ENCODE results near the gene KCNE3.

The KCNE3 gene

GRCh38 chr11:74480688-74481417 lies 13.5 kb upstream of the KCNE3 start:
- no peak for DNase-seq (ENCODE audit: insufficient read length, low spot score)
- no peak for FAIRE-seq
- TF ChIP-seq CTCF (IDR thresholded peaks at IDR 0.05; ENCODE audit: insufficient read depth, missing control alignments) = no peak

GRCh38 chr11:74479732-74480123 lies 12.4 kb upstream of the KCNE3 start:
- FAIRE-seq = no peak
- TF ChIP-seq CTCF (IDR thresholded peaks at IDR 0.05; ENCODE audit: insufficient read depth, missing control alignments) = no peak
- DNase-seq (ENCODE audit: insufficient read length, low spot score) = no peak

- DNase-seq (ENCODE audit: insufficient read length, low spot score) (no peak), FAIRE-seq (no peak)
Observed at GRCh38 chr11:74478877-74479731, 11.8 kb upstream of the KCNE3 start.

GRCh38 chr11:74476536-74476935 lies 9.2 kb upstream of the KCNE3 start:
- FAIRE-seq (no peak), DNase-seq (ENCODE audit: insufficient read length, low spot score) (no peak)
- TF ChIP-seq CTCF (IDR thresholded peaks at IDR 0.05; ENCODE audit: insufficient read depth, missing control alignments) = no peak

More at GRCh38 chr11:74478877-74479731, 11.8 kb upstream of the KCNE3 start:
- no peak for TF ChIP-seq CTCF (IDR thresholded peaks at IDR 0.05; ENCODE audit: insufficient read depth, missing control alignments)

GRCh38 chr11:74474316-74474715 lies 7.0 kb upstream of the KCNE3 start:
- no peak for TF ChIP-seq CTCF (IDR thresholded peaks at IDR 0.05; ENCODE audit: insufficient read depth, missing control alignments)
- no peak for DNase-seq (ENCODE audit: insufficient read length, low spot score)
- no peak for FAIRE-seq

GRCh38 chr11:74473382-74474173 lies 6.2 kb upstream of the KCNE3 start:
- FAIRE-seq = no peak
- TF ChIP-seq CTCF (IDR thresholded peaks at IDR 0.05; ENCODE audit: insufficient read depth, missing control alignments) = no peak
- no peak for DNase-seq (ENCODE audit: insufficient read length, low spot score)

Data from D721Med (cell line).